Calu3 (cell line): Measurements from ENCODE around the gene LMLN. TPM values are rescaled to one million over a fixed set of nuclear protein-coding genes. Genes with fewer than 3 reads are reported as not detected.
"Not testable (repeated sequence)": the region's sequence is repeated elsewhere in the genome, so short reads cannot be mapped to it uniquely, and the experiment has no call there.

Experiments used
- BruUV-seq: library from RNA; stranded (reverse); fragments of 400-500 nt; replicated peaks from 2 replicates; lab custom pipeline; 2021; lab: Mats Ljungman, UMichigan
- CTCF ChIA-PET: fragments of 300-600 bp; sonication (Branson Sonifier 250); formaldehyde crosslinking; loops from one replicate; lab custom pipeline; 2022; ENCODE audit warnings: antibody characterized with exemption; lab: Charles Lee
- DNase-seq: peaks from one replicate; pipeline ENCODE4 v3.0.0; 2022
- H3K27ac Mint-ChIP-seq: one replicate; pipeline ENCODE4 v1.8.0; 2022; ENCODE audit warnings: mixed read lengths; ENCODE audit not compliant: unreplicated experiment
- H3K27me3 Mint-ChIP-seq: one replicate; pipeline ENCODE4 v1.8.0; 2022; ENCODE audit warnings: mixed read lengths; ENCODE audit not compliant: unreplicated experiment
- H3K36me3 Mint-ChIP-seq: one replicate; pipeline ENCODE4 v1.8.0; 2022; ENCODE audit warnings: mild to moderate bottlenecking, moderate library complexity, mixed read lengths; ENCODE audit not compliant: insufficient read depth, unreplicated experiment
- H3K4me1 Mint-ChIP-seq: one replicate; pipeline ENCODE4 v1.8.0; 2022; ENCODE audit warnings: mild to moderate bottlenecking, low read depth, mixed read lengths; ENCODE audit not compliant: unreplicated experiment
- H3K4me3 Mint-ChIP-seq: one replicate; pipeline ENCODE4 v1.8.0; 2022; ENCODE audit warnings: mild to moderate bottlenecking, low read depth, moderate library complexity, mixed read lengths; ENCODE audit not compliant: unreplicated experiment
- H3K9me3 Mint-ChIP-seq: one replicate; pipeline ENCODE4 v1.8.0; 2022; ENCODE audit warnings: low read depth, mixed read lengths; ENCODE audit not compliant: unreplicated experiment
- intact Hi-C: fragments of 100-400 bp; cut with micrococcal nuclease; formaldehyde crosslinking; loops from one replicate; pipeline ENCODE4 v1.10.0; 2022; ENCODE audit not compliant: unreplicated experiment
- total RNA-seq: library from RNA; stranded (reverse); gene quantifications from 2 replicates; pipeline ENCODE4 v1.2.3, GENCODE V29; 2022
- TF ChIP-seq, protein P1 (sequence below): fragments of 200-600 bp; IDR thresholded peaks from one replicate; pipeline ENCODE4 v1.8.0; 2022; ENCODE audit warnings: antibody characterized with exemption; ENCODE audit not compliant: unreplicated experiment

The LMLN gene
- total RNA-seq, 1 experiment from 2014 or later, result 7.6 TPM

DNA sequence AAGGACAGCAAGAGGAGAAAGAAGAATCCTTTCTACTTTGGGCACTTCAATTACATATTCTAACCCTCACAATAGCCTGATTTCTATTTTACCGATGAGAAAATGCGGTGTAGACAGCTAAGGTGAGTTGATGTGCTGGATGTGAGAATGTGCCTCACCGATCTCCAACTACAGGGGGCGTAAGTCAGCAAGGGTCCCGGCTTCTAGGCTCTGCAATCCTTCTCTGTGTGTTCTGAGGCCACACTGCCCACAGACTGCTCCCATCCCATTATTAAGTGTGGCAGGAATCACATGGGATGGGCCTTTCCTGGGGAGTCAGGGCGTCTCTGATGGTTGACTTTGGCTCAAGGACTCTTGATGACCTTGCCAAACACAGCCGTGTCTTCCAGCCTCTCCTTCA lies 33.6 kb upstream of the LMLN start:
- CTCF ChIA-PET, result no interaction called here
- Mint-ChIP-seq H3K27me3 (no peaks in the 10 kb centered on the region), H3K27ac (no peak overlapping the region), H3K36me3 (no peaks in the 10 kb centered on the region), H3K9me3 (no peaks in the 10 kb centered on the region), H3K4me1 (no peaks in the 10 kb centered on the region), H3K4me3 (no peak overlapping the region)
- no TSS peak for BruUV-seq
- intact Hi-C loops, result no loop called here
- TF ChIP-seq, protein P1, sequence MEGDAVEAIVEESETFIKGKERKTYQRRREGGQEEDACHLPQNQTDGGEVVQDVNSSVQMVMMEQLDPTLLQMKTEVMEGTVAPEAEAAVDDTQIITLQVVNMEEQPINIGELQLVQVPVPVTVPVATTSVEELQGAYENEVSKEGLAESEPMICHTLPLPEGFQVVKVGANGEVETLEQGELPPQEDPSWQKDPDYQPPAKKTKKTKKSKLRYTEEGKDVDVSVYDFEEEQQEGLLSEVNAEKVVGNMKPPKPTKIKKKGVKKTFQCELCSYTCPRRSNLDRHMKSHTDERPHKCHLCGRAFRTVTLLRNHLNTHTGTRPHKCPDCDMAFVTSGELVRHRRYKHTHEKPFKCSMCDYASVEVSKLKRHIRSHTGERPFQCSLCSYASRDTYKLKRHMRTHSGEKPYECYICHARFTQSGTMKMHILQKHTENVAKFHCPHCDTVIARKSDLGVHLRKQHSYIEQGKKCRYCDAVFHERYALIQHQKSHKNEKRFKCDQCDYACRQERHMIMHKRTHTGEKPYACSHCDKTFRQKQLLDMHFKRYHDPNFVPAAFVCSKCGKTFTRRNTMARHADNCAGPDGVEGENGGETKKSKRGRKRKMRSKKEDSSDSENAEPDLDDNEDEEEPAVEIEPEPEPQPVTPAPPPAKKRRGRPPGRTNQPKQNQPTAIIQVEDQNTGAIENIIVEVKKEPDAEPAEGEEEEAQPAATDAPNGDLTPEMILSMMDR, result no peak
- DNase-seq, result no peak

DNA sequence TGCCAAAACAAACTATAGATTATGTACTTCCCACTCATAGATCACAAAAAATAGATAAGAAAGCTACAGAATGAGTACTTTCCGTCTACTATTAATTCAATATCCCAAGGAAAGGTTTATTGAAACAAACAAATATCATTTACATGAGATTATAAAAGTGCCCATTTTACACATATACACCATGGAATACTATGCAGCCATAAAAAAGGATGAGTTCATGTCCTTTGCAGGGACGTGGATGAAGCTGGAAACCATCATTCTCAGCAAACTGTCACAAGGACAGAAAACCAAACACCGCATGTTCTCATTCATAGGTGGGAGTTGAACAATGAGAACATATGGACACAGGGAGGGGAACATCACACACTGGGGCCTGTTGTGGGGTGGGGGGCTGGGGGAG lies 32.4 kb upstream of the LMLN start:
- DNase-seq, H3K4me1 Mint-ChIP-seq, intact Hi-C loops, H3K4me3 Mint-ChIP-seq, BruUV-seq, H3K9me3 Mint-ChIP-seq, H3K27ac Mint-ChIP-seq, CTCF ChIA-PET, H3K27me3 Mint-ChIP-seq, H3K36me3 Mint-ChIP-seq: not testable (repeated sequence)

DNA sequence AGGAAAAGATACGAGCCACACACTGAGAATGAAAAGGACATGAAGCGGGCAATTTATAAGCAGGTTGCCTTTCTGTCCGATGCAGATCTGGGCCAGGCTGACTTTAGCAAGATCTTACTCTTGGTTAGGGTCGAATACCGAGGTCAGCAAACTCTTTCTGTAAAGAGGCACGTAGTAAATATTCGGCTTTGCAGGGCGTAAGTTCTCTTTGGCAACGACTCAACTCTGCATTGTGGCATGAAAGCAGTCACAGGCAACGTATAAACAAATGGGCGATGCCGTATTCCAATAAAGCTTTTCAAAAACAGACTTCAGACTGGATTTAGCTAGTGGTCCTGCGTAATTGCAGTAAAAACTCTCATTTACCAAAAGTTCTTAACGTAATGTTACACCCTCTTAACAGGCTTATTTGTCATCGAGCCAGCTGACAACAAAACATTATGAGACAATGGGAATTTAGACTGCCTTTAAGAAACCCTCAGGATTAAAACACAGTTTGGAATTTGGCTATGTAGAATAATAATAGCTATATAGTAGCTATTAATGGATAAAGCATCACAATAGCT lies 23.1 kb upstream of the LMLN start:
- no peak for DNase-seq
- H3K27me3 Mint-ChIP-seq, result no peaks in the 10 kb centered on the region
- TF ChIP-seq, protein P1, result no peak
- no peak overlapping the region for H3K27ac Mint-ChIP-seq
- H3K36me3 Mint-ChIP-seq, result no peaks in the 10 kb centered on the region
- intact Hi-C loops, result no loop called here
- no peaks in the 10 kb centered on the region for H3K4me1 Mint-ChIP-seq
- H3K9me3 Mint-ChIP-seq, result no peaks in the 10 kb centered on the region
- CTCF ChIA-PET, result no interaction called here
- no TSS peak for BruUV-seq
- no peak overlapping the region for H3K4me3 Mint-ChIP-seq

DNA sequence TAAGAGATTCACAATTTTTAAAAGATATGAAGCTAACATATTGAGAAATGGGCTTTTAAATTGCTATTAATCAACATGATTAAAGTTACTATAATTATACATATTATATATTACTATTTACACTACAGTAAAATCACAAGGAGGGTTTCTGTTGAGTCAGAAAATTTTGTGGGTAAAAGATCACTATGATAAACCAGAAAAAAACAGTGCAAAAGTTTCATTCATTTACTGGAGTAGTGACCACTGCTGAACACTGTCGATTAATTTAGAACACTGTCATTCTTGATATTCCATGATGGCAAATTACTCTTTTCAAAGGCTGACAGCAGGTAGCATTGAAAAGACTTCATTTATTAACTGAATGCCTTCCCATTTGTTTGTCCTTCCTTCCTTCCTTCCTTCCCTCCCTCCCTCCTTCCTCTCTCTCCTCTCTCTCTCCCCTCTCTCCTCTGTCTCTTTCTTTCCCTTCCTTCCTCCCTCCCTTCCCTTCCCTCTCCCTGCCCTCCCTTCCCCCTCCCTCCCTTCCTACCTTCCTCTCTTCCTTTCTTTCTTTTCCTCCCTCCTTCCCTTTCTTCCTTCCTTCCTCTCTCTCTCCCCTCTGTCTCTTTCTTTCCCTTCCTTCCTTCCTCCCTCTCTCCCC lies 19.2 kb upstream of the LMLN start:
- intact Hi-C loops, result no loop called here
- Mint-ChIP-seq H3K4me3 (no peak overlapping the region), H3K36me3 (no peaks in the 10 kb centered on the region), H3K27ac (no peak overlapping the region), H3K9me3 (no peaks in the 10 kb centered on the region), H3K27me3 (no peaks in the 10 kb centered on the region), H3K4me1 (no peaks in the 10 kb centered on the region)
- CTCF ChIA-PET, result no interaction called here
- no TSS peak for BruUV-seq
- DNase-seq, result no peak
- TF ChIP-seq, protein P1, result no peak
